Fibroblast of lung (primary cell): ENCODE measurements around the gene ZFHX2. TPM values are rescaled to one million over a fixed set of nuclear protein-coding genes. Genes with fewer than 3 reads are reported as not detected.

Experiments
- DNase-seq, 2 donors: peaks; one replicate each; pipeline versions ENCODE4 v3.0.0 to v3.0.0-alpha.2; 2010; ENCODE audit warnings: low read depth in 2 of 2
- H2AFZ ChIP-seq: 2 replicates; pipeline ENCODE4 v1.5.1; 2012; ENCODE audit warnings: low read length, control low read depth, inconsistent platforms
- H3K27ac ChIP-seq: 2 replicates; pipeline ENCODE4 v1.5.1; 2011; ENCODE audit warnings: low read length, control low read depth; ENCODE audit not compliant: insufficient read depth
- H3K27me3 ChIP-seq: 2 replicates; pipeline ENCODE4 v1.5.1; 2011; ENCODE audit warnings: mild to moderate bottlenecking, low read length; ENCODE audit not compliant: control insufficient read depth, insufficient read depth
- H3K36me3 ChIP-seq: 2 replicates; pipeline ENCODE4 v1.5.1; 2011; ENCODE audit warnings: low read length; ENCODE audit not compliant: control insufficient read depth, insufficient read depth
- H3K4me1 ChIP-seq: 2 replicates; pipeline ENCODE4 v1.5.1; 2011; ENCODE audit warnings: low read length; ENCODE audit not compliant: control insufficient read depth, insufficient read depth; ENCODE audit errors: extremely low read depth
- H3K4me2 ChIP-seq: 2 replicates; pipeline ENCODE4 v1.5.1; 2011; ENCODE audit warnings: low read length, control low read depth; ENCODE audit not compliant: insufficient read depth; ENCODE audit errors: extremely low read depth
- H3K4me3 ChIP-seq, 4 experiments: fragments of 200-600 bp in 1 of 4; sonication (generic) in 1 of 4; replicated peaks in 1 of 4; 2 replicates each; pipeline ENCODE4 v1.5.1; 2011 to 2016; ENCODE audit warnings: low read length in 4 of 4, low read depth in 3 of 4, mild to moderate bottlenecking in 3 of 4, control low read depth in 2 of 4, inconsistent platforms in 1 of 4, mixed read lengths in 1 of 4; ENCODE audit not compliant: insufficient read depth in 1 of 4; ENCODE audit errors: control extremely low read depth in 1 of 4
- H3K79me2 ChIP-seq: 2 replicates; pipeline ENCODE4 v1.5.1; 2012; ENCODE audit warnings: mild to moderate bottlenecking, low read length, inconsistent platforms; ENCODE audit not compliant: control insufficient read depth, insufficient read depth
- H3K9ac ChIP-seq: 2 replicates; pipeline ENCODE4 v1.5.1; 2011; ENCODE audit warnings: mild to moderate bottlenecking, low read length, control low read depth; ENCODE audit not compliant: insufficient read depth
- H3K9me3 ChIP-seq: 2 replicates; pipeline ENCODE4 v1.5.1; 2012; ENCODE audit warnings: low read depth, low read length; ENCODE audit not compliant: control insufficient read depth, insufficient read depth
- H4K20me1 ChIP-seq: 2 replicates; pipeline ENCODE4 v1.5.1; 2011; ENCODE audit warnings: low read length; ENCODE audit not compliant: control insufficient read depth, insufficient read depth; ENCODE audit errors: extremely low read depth
- CTCF ChIP-seq, 2 donors: IDR thresholded peaks in 1 of 2; conservative IDR thresholded peaks in 1 of 2; 1 replicate in 1 of 2; 2 replicates in 1 of 2; pipeline ENCODE4 v1.5.1; 2011 to 2012; ENCODE audit warnings: low read length in 2 of 2, control low read depth in 1 of 2, inconsistent platforms in 1 of 2, low read depth in 1 of 2, mild to moderate bottlenecking in 1 of 2
- EZH2 ChIP-seq: IDR thresholded peaks from 2 replicates; pipeline ENCODE4 v1.5.1; 2012; ENCODE audit warnings: low read length, control low read depth, mild to moderate bottlenecking; ENCODE audit errors: missing control alignments
- polyA plus RNA-seq, 2 donors: library from polyadenylated mRNA; depleted of rRNA in 1 of 2; stranded (reverse) in 1 of 2; unstranded in 1 of 2; fragments of >200 nt; gene quantifications; 2 replicates each; pipeline ENCODE4 v1.2.1, GENCODE V29; 2011 to 2012; ENCODE audit warnings: missing spikeins in 1 of 2
- total RNA-seq: library from RNA; depleted of rRNA; stranded (reverse); fragments of >200 nt; gene quantifications from 2 replicates; pipeline ENCODE4 v1.2.1, GENCODE V29; 2014

ZFHX2 gene
- total and polyA plus RNA-seq, 2 donors (not counting 1 experiment from before 2014, with no cell fraction given), result 0.33 TPM; not detected in 1

- Histone ChIP-seq H3K4me2 (no peak within 1 kb of the TSS), H3K27me3 (peaks cover 32% of the 10 kb centered on the region), H4K20me1 (no peaks in the 10 kb centered on the region), H3K4me1 (no peaks in the 10 kb centered on the region), H3K36me3 (no peaks in the 10 kb centered on the region), H3K27ac (no peak within 1 kb of the TSS), H3K9me3 (no peaks in the 10 kb centered on the region), H3K4me3 (no peak within 1 kb of the TSS), H3K79me2 (no peaks in the 10 kb centered on the region), H2AFZ (no peak within 1 kb of the TSS), H3K9ac (no peak within 1 kb of the TSS)
- peak; percentile 45 for TF ChIP-seq EZH2
- TF ChIP-seq CTCF (conservative IDR thresholded peaks at IDR 0.05 in 1 of 2, IDR thresholded peaks at IDR 0.05 in 1 of 2; ENCODE audit: low read depth in 1 of 2, low read length in 2 of 2), result no peak
- no peak for DNase-seq
Measured at GRCh38 chr14:23578560-23579310, 27.2 kb upstream of the ZFHX2 start, which contains the start of gene JPH4. JPH4 (minus strand) TSS chr14:23578790; CDS start chr14:23577453, 1,337 bp downstream.

- no peaks in the 10 kb centered on the region for H3K9me3 ChIP-seq
- no peak overlapping the region for H3K9ac ChIP-seq
- H3K4me1 ChIP-seq, result no peaks in the 10 kb centered on the region
- no peak overlapping the region for H2AFZ ChIP-seq
- no peak for DNase-seq
- no peaks in the 10 kb centered on the region for H3K36me3 ChIP-seq
- no peak overlapping the region for H3K27ac ChIP-seq
- no peak overlapping the region for H3K4me3 ChIP-seq
- no peak overlapping the region for H3K4me2 ChIP-seq
- peaks cover 40% of the 10 kb centered on the region for H3K27me3 ChIP-seq
- no peaks in the 10 kb centered on the region for H4K20me1 ChIP-seq
- peak; percentile 9 for TF ChIP-seq EZH2
- TF ChIP-seq CTCF (conservative IDR thresholded peaks at IDR 0.05 in 1 of 2, IDR thresholded peaks at IDR 0.05 in 1 of 2; ENCODE audit: low read depth in 1 of 2, low read length in 2 of 2), result no peak
- H3K79me2 ChIP-seq, result no peaks in the 10 kb centered on the region
Measured at GRCh38 chr14:23577710-23578392, 26.3 kb upstream of the ZFHX2 start.

GRCh38 chr14:23577004-23577681, 25.6 kb upstream of the ZFHX2 start:
- no peak overlapping the region for H3K4me3 ChIP-seq
- H3K9me3 ChIP-seq, result no peaks in the 10 kb centered on the region
- no peak overlapping the region for H2AFZ ChIP-seq
- no peaks in the 10 kb centered on the region for H4K20me1 ChIP-seq
- TF ChIP-seq CTCF (conservative IDR thresholded peaks at IDR 0.05 in 1 of 2, IDR thresholded peaks at IDR 0.05 in 1 of 2; ENCODE audit: low read depth in 1 of 2, low read length in 2 of 2), result no peak
- TF ChIP-seq EZH2, result peak; percentile 88
- no peaks in the 10 kb centered on the region for H3K36me3 ChIP-seq
- no peak overlapping the region for H3K27ac ChIP-seq
- H3K79me2 ChIP-seq, result no peaks in the 10 kb centered on the region
- no peak overlapping the region for H3K9ac ChIP-seq
- H3K27me3 ChIP-seq, result peaks cover 40% of the 10 kb centered on the region
- no peak overlapping the region for H3K4me2 ChIP-seq
- DNase-seq, result no peak
- no peaks in the 10 kb centered on the region for H3K4me1 ChIP-seq
